Tibial artery (tissue), 4 donors: ENCODE data around the gene MAN1B1.
"Not testable (repeated sequence)": the region's sequence is repeated elsewhere in the genome, so short reads cannot be mapped to it uniquely, and the experiment has no call there.

Source experiments
- DNase-seq, 2 donors: peaks; one replicate each; pipeline ENCODE4 v3.0.0-alpha.2; 2019
- H3K27ac ChIP-seq, 2 donors: fragments of 200-600 bp; sonication (generic) in 1 of 2; 1 replicate in 1 of 2; 2 replicates in 1 of 2; pipeline ENCODE4 v1.5.1; 2018 to 2019; ENCODE audit warnings: mild to moderate bottlenecking in 1 of 2
- H3K27me3 ChIP-seq, 2 donors: fragments of 200-600 bp; sonication (generic) in 1 of 2; one replicate each; pipeline versions ENCODE4 v1.5.1 to v1.6.0; 2016 to 2019
- H3K36me3 ChIP-seq, 3 donors: fragments of 200-600 bp; sonication (generic) in 2 of 3; one replicate each; pipeline ENCODE4 v1.5.1; 2016 to 2019; ENCODE audit warnings: mild to moderate bottlenecking in 2 of 3
- H3K4me1 ChIP-seq, 4 donors: fragments of 200-600 bp; sonication (generic) in 2 of 4; 1 replicate in 3 of 4; 2 replicates in 1 of 4; pipeline ENCODE4 v1.5.1; 2016 to 2019
- H3K4me3 ChIP-seq, 2 donors: fragments of 200-600 bp; sonication (generic) in 1 of 2; 1 replicate in 1 of 2; 2 replicates in 1 of 2; pipeline ENCODE4 v1.5.1; 2018 to 2019; ENCODE audit warnings: mild to moderate bottlenecking in 2 of 2
- H3K9me3 ChIP-seq, 3 donors: fragments of 200-600 bp; sonication (generic) in 1 of 3; one replicate each; pipeline ENCODE4 v1.5.1; 2016 to 2019
- CTCF ChIP-seq, 2 experiments: fragments of 200-600 bp in 1 of 2; fragments of 450-650 bp in 1 of 2; IDR thresholded peaks; one replicate each; pipeline ENCODE4 v1.5.1; 2017 to 2019; ENCODE audit warnings: antibody characterized with exemption in 2 of 2, mild to moderate bottlenecking in 1 of 2, moderate library complexity in 1 of 2
- intact Hi-C: fragments of 100-400 bp; cut with DNase I; formaldehyde crosslinking; loops from one replicate; pipeline ENCODE4 v1.15.0; 2023; ENCODE audit warnings: low total_unique reads

MAN1B1 gene

DNA sequence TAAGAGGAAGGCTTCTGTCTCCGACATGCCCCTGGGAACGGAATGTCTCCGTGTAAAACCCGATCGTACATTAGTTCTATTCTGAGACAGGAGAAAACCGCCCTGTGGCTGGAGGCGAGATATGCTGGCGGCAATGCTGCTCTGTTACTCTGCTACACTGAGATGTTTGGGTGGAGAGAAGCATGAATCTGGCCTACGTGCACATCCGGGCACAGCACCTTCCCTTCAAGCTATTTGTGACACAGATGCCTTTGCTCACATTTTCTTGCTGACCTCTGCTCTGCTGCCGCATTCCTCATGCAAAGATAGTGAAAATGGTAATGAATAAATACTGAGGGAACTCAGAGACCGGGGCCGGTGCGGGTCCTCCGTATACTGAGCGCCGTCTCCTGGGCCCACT lies 29.9 kb downstream of the MAN1B1 start:
- DNase-seq, result no peak
- H3K27ac ChIP-seq, result no peak overlapping the region
- intact Hi-C loops, result loop anchor here (1.0 kb wide), 1 partner anchor 15 kb away; no protein-coding TSS in a partner anchor

GRCh38 chr9:137117269-137117731 lies 30.5 kb downstream of the MAN1B1 start:
- Histone ChIP-seq H3K36me3 (peaks cover 0 to 11% (median 6%) of the 10 kb centered on the region in 3 donors), H3K9me3 (no peaks in the 10 kb centered on the region), H3K4me3 (no peak overlapping the region), H3K27me3 (peaks cover 0 to 36% of the 10 kb centered on the region in 2 donors), H3K27ac (no peak overlapping the region), H3K4me1 (peaks cover 0 to 19% (median 13%) of the 10 kb centered on the region in 4 donors)
- intact Hi-C loops, result loop anchor here (1.0 kb wide), 1 partner anchor 14 kb away; no protein-coding TSS in a partner anchor
- TF ChIP-seq CTCF (IDR thresholded peaks at IDR 0.05), result no peak
- DNase-seq, result no peak

More for the DNA sequence above, 29.9 kb downstream of the MAN1B1 start:
- Histone ChIP-seq H3K4me1 (peaks cover 0 to 19% (median 13%) of the 10 kb centered on the region in 4 donors), H3K9me3 (no peaks in the 10 kb centered on the region), H3K36me3 (peaks cover 0 to 17% (median 11%) of the 10 kb centered on the region in 3 donors), H3K4me3 (no peak overlapping the region), H3K27me3 (peaks cover 0 to 40% of the 10 kb centered on the region in 2 donors)
- TF ChIP-seq CTCF (IDR thresholded peaks at IDR 0.05), result no peak

- H3K27me3 ChIP-seq, result peaks cover 0 to 28% of the 10 kb centered on the region in 2 donors
- intact Hi-C loops, H3K4me3 ChIP-seq, H3K27ac ChIP-seq, H3K36me3 ChIP-seq, H3K9me3 ChIP-seq, DNase-seq: not testable (repeated sequence)
- H3K4me1 ChIP-seq, result peaks cover 0 to 19% (median 13%) of the 10 kb centered on the region in 4 donors
Measured at GRCh38 chr9:137118092-137118603, 31.4 kb downstream of the MAN1B1 start.

- DNase-seq, H3K36me3 ChIP-seq, H3K4me3 ChIP-seq, H3K9me3 ChIP-seq, H3K4me1 ChIP-seq, H3K27me3 ChIP-seq, H3K27ac ChIP-seq: not testable (repeated sequence)
- intact Hi-C loops, result loop anchor here (2.0 kb wide), 1 partner anchor 109 kb away; the partner anchor contains the start of gene SLC34A3
Measured at GRCh38 chr9:137121927-137122795, 35.4 kb downstream of the MAN1B1 start.

GRCh38 chr9:137122796-137123467 lies 36.1 kb downstream of the MAN1B1 start:
- H3K36me3 ChIP-seq, H3K4me1 ChIP-seq, H3K27ac ChIP-seq, H3K9me3 ChIP-seq, DNase-seq, H3K4me3 ChIP-seq, H3K27me3 ChIP-seq: not testable (repeated sequence)
- intact Hi-C loops, result loop anchor here (2.0 kb wide), 1 partner anchor 108 kb away; the partner anchor contains the start of gene SLC34A3

DNA sequence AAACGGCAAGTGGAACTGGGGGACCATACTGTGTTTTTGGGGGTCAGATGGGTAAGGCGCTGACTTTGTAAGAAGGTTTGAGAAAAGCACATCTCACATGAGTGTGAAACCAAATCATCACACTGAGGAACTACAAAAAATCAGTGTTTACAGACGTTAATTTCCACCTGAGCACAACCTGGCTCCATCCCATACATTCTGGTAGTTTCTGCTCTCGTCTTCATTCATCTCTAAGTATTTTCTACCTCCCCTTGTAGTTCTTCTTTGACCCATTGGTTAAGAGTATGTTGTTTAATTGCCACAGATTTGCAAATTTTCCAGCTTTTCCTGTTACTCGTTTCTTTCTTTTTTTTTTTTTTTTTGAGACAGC lies 36.7 kb downstream of the MAN1B1 start:
- intact Hi-C loops, result loop anchor here (2.0 kb wide), 1 partner anchor 107 kb away; the partner anchor contains the start of gene SLC34A3
- Histone ChIP-seq H3K27me3 (peaks cover 0 to 11% of the 10 kb centered on the region in 2 donors), H3K27ac (no peak overlapping the region), H3K4me3 (no peak overlapping the region), H3K36me3 (no peaks in the 10 kb centered on the region), H3K4me1 (peaks cover 0 to 12% (median 7%) of the 10 kb centered on the region in 4 donors), H3K9me3 (no peaks in the 10 kb centered on the region)
- TF ChIP-seq CTCF (IDR thresholded peaks at IDR 0.05), result no peak
- no peak for DNase-seq

DNA sequence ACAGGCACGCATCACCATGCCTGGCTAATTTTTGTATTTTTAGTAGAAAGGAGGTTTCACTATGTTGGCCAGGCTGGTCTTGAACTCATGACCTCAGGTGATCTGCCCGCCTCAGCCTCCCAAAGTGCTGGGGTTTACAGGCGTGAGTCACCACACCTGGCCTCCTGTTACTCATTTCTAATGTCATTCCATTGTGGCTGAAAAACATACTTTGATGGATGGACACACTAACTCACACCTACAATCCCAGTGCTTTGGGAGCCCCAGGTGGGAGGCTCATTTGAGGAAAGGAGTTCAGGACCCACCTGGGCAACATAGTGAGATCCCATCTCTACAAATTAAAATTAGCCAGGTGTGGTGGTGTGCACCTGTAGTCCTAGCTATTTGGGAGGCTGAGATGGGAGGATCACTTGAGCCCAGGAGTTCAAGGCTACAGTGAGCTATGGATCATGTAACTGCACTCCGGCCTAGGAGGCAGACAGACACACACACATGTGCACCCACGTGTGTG lies 37.2 kb downstream of the MAN1B1 start:
- DNase-seq, H3K27ac ChIP-seq, H3K4me3 ChIP-seq, H3K36me3 ChIP-seq, H3K9me3 ChIP-seq: not testable (repeated sequence)
- intact Hi-C loops, result loop anchor here (2.0 kb wide), 1 partner anchor 107 kb away; the partner anchor contains the start of gene SLC34A3
- Histone ChIP-seq H3K4me1 (peaks cover 0 to 17% (median 8%) of the 10 kb centered on the region in 4 donors), H3K27me3 (peaks cover 0 to 15% of the 10 kb centered on the region in 2 donors)
